ENCODE data around the gene SLC25A11.

SLC25A11 gene

DNA sequence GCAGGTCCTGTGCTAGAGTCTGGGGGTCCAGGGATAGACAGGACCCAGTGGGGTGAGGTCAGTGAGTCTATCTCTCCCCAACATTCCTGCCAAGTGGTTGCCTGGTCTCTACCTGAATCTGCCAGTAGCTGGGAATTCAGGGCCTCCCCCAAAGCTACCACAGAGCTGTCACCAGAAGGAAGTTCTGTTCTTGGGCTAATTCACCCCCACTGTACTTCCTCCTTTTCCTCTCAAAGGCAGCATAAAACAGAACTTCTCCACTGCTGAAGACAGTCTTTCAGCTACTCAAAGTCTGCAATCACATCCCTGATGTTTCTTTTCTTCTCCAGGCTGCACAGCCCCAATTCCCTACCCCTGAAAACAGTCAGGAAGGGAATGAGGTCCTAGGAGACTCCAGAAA, 38.9 kb upstream of the SLC25A11 start:
- H3K79me2 ChIP-seq (ENCODE audit: insufficient read depth, low read length), result no peaks in the 10 kb centered on the region
- H3K9me3 ChIP-seq (ENCODE audit: insufficient read depth, low read length), result no peaks in the 10 kb centered on the region
- H3K27ac ChIP-seq (ENCODE audit: low read depth, low read length), result no peak overlapping the region
- H3K9ac ChIP-seq (ENCODE audit: low read length), result no peak overlapping the region
- 0 out of 2 replicates have a peak, but pooled peaks cover 4% of the 10 kb centered on the region for H3F3A ChIP-seq (ENCODE audit: insufficient read depth)
- no peaks in the 10 kb centered on the region for H3K27me3 ChIP-seq (ENCODE audit: low read length)
- H2AFZ ChIP-seq (ENCODE audit: low read depth, low read length, severe bottlenecking), result no peak overlapping the region
- H3K36me3 ChIP-seq (ENCODE audit: low read length), result no peaks in the 10 kb centered on the region
- TF ChIP-seq EZH2phosphoT487 (conservative IDR thresholded peaks at IDR 0.05; ENCODE audit: low read length), result no peak
- H3K4me2 ChIP-seq (ENCODE audit: low read depth, low read length, poor library complexity, severe bottlenecking), result no peak overlapping the region
- no peaks in the 10 kb centered on the region for H4K20me1 ChIP-seq (ENCODE audit: low read depth, low read length)
- H3K4me3 ChIP-seq (ENCODE audit: insufficient read depth, low read length, poor library complexity, severe bottlenecking), result no peak overlapping the region
- no peaks in the 10 kb centered on the region for H3K9me2 ChIP-seq (replicated peaks; ENCODE audit: insufficient read depth, low read length)

DNA sequence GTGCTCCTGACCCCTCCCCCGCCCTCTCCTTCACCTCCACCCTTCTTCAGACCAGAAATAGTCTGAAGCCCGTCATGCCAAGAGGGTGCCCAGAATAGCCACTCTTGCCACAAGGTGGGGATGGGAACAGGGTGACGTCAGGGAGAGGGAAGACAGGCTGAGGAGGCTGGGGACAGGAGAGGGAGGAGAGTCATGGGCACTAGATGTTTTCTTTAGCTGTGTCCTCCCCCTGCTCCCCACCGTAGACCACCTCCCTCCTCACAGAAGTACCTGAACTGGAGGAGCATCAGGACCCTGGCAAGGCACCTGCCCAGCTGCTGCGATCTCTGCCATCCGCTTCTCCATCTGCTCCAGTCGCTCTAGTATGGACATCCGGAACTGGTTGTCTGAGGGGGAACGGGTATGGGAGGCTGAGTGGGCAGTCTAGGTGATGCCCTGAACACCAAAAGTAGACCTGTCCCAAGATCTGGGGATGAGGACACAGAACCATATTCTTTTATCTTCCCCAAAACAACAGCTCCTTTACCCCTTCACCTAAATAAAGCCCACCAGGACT, 34.3 kb upstream of the SLC25A11 start:
- Histone ChIP-seq H3K9ac (ENCODE audit: low read length) (no peak overlapping the region), H4K20me1 (ENCODE audit: low read depth, low read length) (no peaks in the 10 kb centered on the region), H3K9me3 (ENCODE audit: insufficient read depth, low read length) (no peaks in the 10 kb centered on the region), H3K27ac (ENCODE audit: low read depth, low read length) (no peak overlapping the region), H3K27me3 (ENCODE audit: low read length) (no peaks in the 10 kb centered on the region), H3K79me2 (ENCODE audit: insufficient read depth, low read length) (no peaks in the 10 kb centered on the region), H3K4me3 (ENCODE audit: insufficient read depth, low read length, poor library complexity, severe bottlenecking) (no peak overlapping the region), H2AFZ (ENCODE audit: low read depth, low read length, severe bottlenecking) (no peak overlapping the region), H3K36me3 (ENCODE audit: low read length) (no peaks in the 10 kb centered on the region), H3K9me2 (replicated peaks; ENCODE audit: insufficient read depth, low read length) (no peaks in the 10 kb centered on the region), H3F3A (ENCODE audit: insufficient read depth) (no peaks in the 10 kb centered on the region), H3K4me2 (ENCODE audit: low read depth, low read length, poor library complexity, severe bottlenecking) (no peak overlapping the region)
- TF ChIP-seq EZH2phosphoT487 (conservative IDR thresholded peaks at IDR 0.05; ENCODE audit: low read length), result no peak
- TF ChIP-seq, protein P1, sequence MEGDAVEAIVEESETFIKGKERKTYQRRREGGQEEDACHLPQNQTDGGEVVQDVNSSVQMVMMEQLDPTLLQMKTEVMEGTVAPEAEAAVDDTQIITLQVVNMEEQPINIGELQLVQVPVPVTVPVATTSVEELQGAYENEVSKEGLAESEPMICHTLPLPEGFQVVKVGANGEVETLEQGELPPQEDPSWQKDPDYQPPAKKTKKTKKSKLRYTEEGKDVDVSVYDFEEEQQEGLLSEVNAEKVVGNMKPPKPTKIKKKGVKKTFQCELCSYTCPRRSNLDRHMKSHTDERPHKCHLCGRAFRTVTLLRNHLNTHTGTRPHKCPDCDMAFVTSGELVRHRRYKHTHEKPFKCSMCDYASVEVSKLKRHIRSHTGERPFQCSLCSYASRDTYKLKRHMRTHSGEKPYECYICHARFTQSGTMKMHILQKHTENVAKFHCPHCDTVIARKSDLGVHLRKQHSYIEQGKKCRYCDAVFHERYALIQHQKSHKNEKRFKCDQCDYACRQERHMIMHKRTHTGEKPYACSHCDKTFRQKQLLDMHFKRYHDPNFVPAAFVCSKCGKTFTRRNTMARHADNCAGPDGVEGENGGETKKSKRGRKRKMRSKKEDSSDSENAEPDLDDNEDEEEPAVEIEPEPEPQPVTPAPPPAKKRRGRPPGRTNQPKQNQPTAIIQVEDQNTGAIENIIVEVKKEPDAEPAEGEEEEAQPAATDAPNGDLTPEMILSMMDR (IDR thresholded peaks at IDR 0.05; ENCODE audit: insufficient read depth, low read length, poor library complexity, severe bottlenecking), result no peak

DNA sequence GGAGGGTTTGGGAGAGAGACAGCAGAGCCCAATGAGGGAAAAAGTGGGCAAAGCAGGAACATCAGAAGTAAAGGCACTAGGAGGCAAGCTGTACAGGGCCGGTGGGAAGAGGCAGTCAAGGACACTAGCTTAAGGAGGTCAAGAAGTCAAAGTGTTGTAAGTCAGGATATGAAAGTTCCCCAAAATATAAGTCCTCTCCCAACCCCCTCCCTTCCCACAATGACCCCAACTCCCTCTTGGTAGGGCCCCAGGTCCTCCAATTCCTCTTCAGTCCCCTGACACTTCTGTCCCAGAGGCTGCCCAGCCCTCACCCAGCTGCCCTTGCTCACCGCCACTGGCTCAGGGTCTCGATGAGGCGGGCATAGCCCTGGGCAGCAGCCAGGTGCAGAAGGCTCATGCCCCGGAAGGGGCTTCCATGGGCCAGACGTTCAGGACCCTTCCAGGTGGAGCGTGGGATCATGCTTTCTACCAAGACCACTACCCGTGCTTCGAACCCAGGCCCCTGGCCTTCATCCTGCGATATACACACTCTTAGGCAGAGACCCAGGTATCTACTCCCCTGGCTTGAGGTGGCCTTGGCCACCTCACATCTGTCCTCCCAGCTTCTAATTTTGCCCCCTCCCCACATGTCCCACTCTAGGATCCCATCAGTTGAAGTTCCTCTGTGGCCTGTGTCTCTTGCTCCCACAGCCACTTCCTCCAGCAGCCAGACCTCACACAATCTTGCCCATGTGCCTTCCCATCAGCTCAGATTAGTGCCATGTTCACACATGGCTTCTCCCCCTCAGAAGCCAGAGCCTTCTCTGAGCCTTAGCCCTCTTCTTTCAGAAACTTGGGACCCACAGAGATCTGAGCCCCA, 33.6 kb upstream of the SLC25A11 start:
- Histone ChIP-seq H2AFZ (ENCODE audit: low read depth, low read length, severe bottlenecking) (no peak overlapping the region), H4K20me1 (ENCODE audit: low read depth, low read length) (no peaks in the 10 kb centered on the region), H3K9ac (ENCODE audit: low read length) (no peak overlapping the region), H3K4me3 (ENCODE audit: insufficient read depth, low read length, poor library complexity, severe bottlenecking) (no peak overlapping the region), H3K36me3 (ENCODE audit: low read length) (no peaks in the 10 kb centered on the region), H3K79me2 (ENCODE audit: insufficient read depth, low read length) (no peaks in the 10 kb centered on the region), H3F3A (ENCODE audit: insufficient read depth) (no peaks in the 10 kb centered on the region), H3K9me3 (ENCODE audit: insufficient read depth, low read length) (no peaks in the 10 kb centered on the region), H3K4me2 (ENCODE audit: low read depth, low read length, poor library complexity, severe bottlenecking) (no peak overlapping the region), H3K27me3 (ENCODE audit: low read length) (no peaks in the 10 kb centered on the region), H3K9me2 (replicated peaks; ENCODE audit: insufficient read depth, low read length) (no peaks in the 10 kb centered on the region), H3K27ac (ENCODE audit: low read depth, low read length) (no peak overlapping the region)
- TF ChIP-seq, protein P1 (IDR thresholded peaks at IDR 0.05; ENCODE audit: insufficient read depth, low read length, poor library complexity, severe bottlenecking), result no peak

DNA sequence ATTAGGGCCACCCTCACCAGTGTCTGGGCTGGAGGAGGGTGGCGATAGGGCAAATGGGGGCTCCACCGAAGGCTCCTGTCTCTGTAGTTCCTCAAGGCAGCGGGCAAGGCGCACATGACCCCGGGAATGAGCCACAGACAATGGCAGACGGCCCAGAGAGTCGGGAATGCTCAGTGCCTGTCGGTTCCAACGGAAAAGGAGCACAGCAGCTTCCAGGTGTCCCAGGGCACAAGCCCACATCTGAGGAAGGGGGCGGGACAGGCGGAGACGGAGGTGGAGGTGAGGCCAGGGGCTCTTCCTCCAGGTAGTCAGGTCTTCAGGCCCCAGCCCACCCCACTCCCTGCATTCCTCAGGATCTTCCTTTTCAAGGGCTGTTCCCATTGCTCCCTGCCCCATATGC, 32.9 kb upstream of the SLC25A11 start:
- Histone ChIP-seq H3F3A (ENCODE audit: insufficient read depth) (no peaks in the 10 kb centered on the region), H3K4me3 (ENCODE audit: insufficient read depth, low read length, poor library complexity, severe bottlenecking) (no peak overlapping the region), H3K79me2 (ENCODE audit: insufficient read depth, low read length) (no peaks in the 10 kb centered on the region), H3K9me3 (ENCODE audit: insufficient read depth, low read length) (no peaks in the 10 kb centered on the region), H3K4me2 (ENCODE audit: low read depth, low read length, poor library complexity, severe bottlenecking) (no peak overlapping the region), H3K36me3 (ENCODE audit: low read length) (no peaks in the 10 kb centered on the region), H4K20me1 (ENCODE audit: low read depth, low read length) (no peaks in the 10 kb centered on the region), H2AFZ (ENCODE audit: low read depth, low read length, severe bottlenecking) (no peak overlapping the region), H3K27me3 (ENCODE audit: low read length) (no peaks in the 10 kb centered on the region), H3K27ac (ENCODE audit: low read depth, low read length) (no peak overlapping the region), H3K9ac (ENCODE audit: low read length) (no peak overlapping the region), H3K9me2 (replicated peaks; ENCODE audit: insufficient read depth, low read length) (no peaks in the 10 kb centered on the region)
- TF ChIP-seq EZH2phosphoT487 (conservative IDR thresholded peaks at IDR 0.05; ENCODE audit: low read length), result no peak
- TF ChIP-seq, protein P1 (IDR thresholded peaks at IDR 0.05; ENCODE audit: insufficient read depth, low read length, poor library complexity, severe bottlenecking), result no peak
